ENCODE measurements around the gene COMMD7.

COMMD7 gene

GRCh38 chr20:32743237-32744112 is at the start of gene COMMD7:
Gene COMMD7, minus strand, starts transcription at chr20:32743467. Its CDS starts 76 bp downstream, at chr20:32743391.
- H3K27me3 ChIP-seq, result no peaks in the 10 kb centered on the region
- H3K9me3 ChIP-seq, result no peaks in the 10 kb centered on the region
- no peak for TF ChIP-seq CTCF (IDR thresholded peaks at IDR 0.05)
- H3K4me1 ChIP-seq, result peaks cover 0 to 25% (median 13%) of the 10 kb centered on the region in 4 donors
- H3K4me3 ChIP-seq, result peak within 1 kb of the TSS; percentile 95 to 96
- H3K27ac ChIP-seq, result peak within 1 kb of the TSS; percentile 87 to 89
- intact Hi-C loops (cut with DNase I; ENCODE audit: low total_unique reads), result loop anchor here (1.0 kb wide), 1 partner anchor 19 kb away; the partner anchor contains the start of gene DNMT3B
- no peaks in the 10 kb centered on the region for H3K36me3 ChIP-seq
- DNase-seq, result peak; percentile 46 to 79

- Histone ChIP-seq H3K4me3 (no peak overlapping the region), H3K9me3 (no peaks in the 10 kb centered on the region), H3K4me1 (no peaks in the 10 kb centered on the region), H3K27me3 (no peaks in the 10 kb centered on the region), H3K27ac (no peak overlapping the region), H3K36me3 (peaks cover 0 to 8% (median 0%) of the 10 kb centered on the region in 3 donors)
- no peak for DNase-seq
- intact Hi-C loops (cut with DNase I; ENCODE audit: low total_unique reads), result loop anchor here (10.0 kb wide), 1 partner anchor 512 kb away; no protein-coding TSS in a partner anchor
- TF ChIP-seq CTCF (IDR thresholded peaks at IDR 0.05), result no peak
Measured at GRCh38 chr20:32792731-32793458, 49.6 kb upstream of the COMMD7 start.

- no peak overlapping the region for H3K4me3 ChIP-seq
- no peak overlapping the region for H3K27ac ChIP-seq
- no peaks in the 10 kb centered on the region for H3K9me3 ChIP-seq
- intact Hi-C loops (cut with DNase I; ENCODE audit: low total_unique reads), result loop anchor here (10.0 kb wide), 1 partner anchor 512 kb away; no protein-coding TSS in a partner anchor
- no peak for DNase-seq
- H3K4me1 ChIP-seq, result no peaks in the 10 kb centered on the region
- H3K27me3 ChIP-seq, result no peaks in the 10 kb centered on the region
- TF ChIP-seq CTCF (IDR thresholded peaks at IDR 0.05), result no peak
- H3K36me3 ChIP-seq, result peaks cover 0 to 11% (median 0%) of the 10 kb centered on the region in 3 donors
Measured at GRCh38 chr20:32792316-32792715, 49.0 kb upstream of the COMMD7 start.

- Histone ChIP-seq H3K9me3 (no peaks in the 10 kb centered on the region), H3K4me3 (no peak overlapping the region), H3K36me3 (peaks cover 0 to 16% (median 0%) of the 10 kb centered on the region in 3 donors), H3K27me3 (no peaks in the 10 kb centered on the region), H3K4me1 (no peaks in the 10 kb centered on the region), H3K27ac (no peak overlapping the region)
- intact Hi-C loops (cut with DNase I; ENCODE audit: low total_unique reads), result loop anchor here (10.0 kb wide), 1 partner anchor 514 kb away; no protein-coding TSS in a partner anchor
- no peak for DNase-seq
- TF ChIP-seq CTCF (IDR thresholded peaks at IDR 0.05), result no peak
Measured at GRCh38 chr20:32790751-32791057, 47.4 kb upstream of the COMMD7 start.

GRCh38 chr20:32789896-32790750 is 46.9 kb upstream of the COMMD7 start:
- Histone ChIP-seq H3K4me1 (no peaks in the 10 kb centered on the region), H3K4me3 (no peak overlapping the region), H3K27me3 (no peaks in the 10 kb centered on the region), H3K9me3 (no peaks in the 10 kb centered on the region), H3K36me3 (peaks cover 0 to 16% (median 0%) of the 10 kb centered on the region in 3 donors), H3K27ac (no peak overlapping the region)
- intact Hi-C loops (cut with DNase I; ENCODE audit: low total_unique reads), result loop anchor here (10.0 kb wide), 2 partner anchors 115 to 515 kb away; partner anchors contain the start of gene C20orf203
- peak; percentile 90 to 98 for TF ChIP-seq CTCF (IDR thresholded peaks at IDR 0.05)
- DNase-seq, result peak; percentile 71 to 79
